HCT116 (cell line): ENCODE measurements around the gene MYRF. TPM values are rescaled to one million over a fixed set of nuclear protein-coding genes. Genes with fewer than 3 reads are reported as not detected.

ENCODE experiments used
- ATAC-seq: fragments of 200-7000 bp; cut with Tn5 transposase; 2 replicates; pipeline ENCODE4 v1.9.1; 2020; ENCODE audit warnings: mild to moderate bottlenecking, moderate library complexity
- BruUV-seq: library from RNA; stranded (reverse); fragments of 400-500 nt; replicated peaks from 2 replicates; lab custom pipeline; 2021; lab: Mats Ljungman, UMichigan
- CTCF ChIA-PET: fragments of 300-600 bp; sonication (Branson Sonifier 250); formaldehyde crosslinking; loops from one replicate; lab custom pipeline; 2021; ENCODE audit warnings: antibody characterized with exemption; lab: Charles Lee
- POLR2A ChIA-PET: fragments of 300-600, 350-600 bp; sonication (Branson Sonifier 250); formaldehyde crosslinking; loops from one replicate; lab custom pipeline; 2021; ENCODE audit warnings: antibody characterized with exemption; lab: Charles Lee
- RAD21 ChIA-PET, 2 experiments: fragments of 300-600 bp; sonication (Branson Sonifier 250); formaldehyde crosslinking; loops; one replicate each; lab custom pipeline; 2023; ENCODE audit warnings: low total read pairs in 2 of 2; ENCODE audit not compliant: uncharacterized antibody in 2 of 2, unreplicated experiment in 2 of 2, low non-redundant PET in 1 of 2; lab: Charles Lee
- DNase-seq: peaks from one replicate; pipeline ENCODE4 v3.0.0-alpha.2; 2010; ENCODE audit warnings: low read depth, low spot score
- H2AFZ ChIP-seq: fragments of 200-600 bp; shearing (Covaris generic), sonication (generic); 2 replicates; pipeline ENCODE4 v1.6.1; 2017; ENCODE audit warnings: low read depth, mixed run types, mixed read lengths, antibody characterized with exemption, low read length; ENCODE audit not compliant: poor library complexity, severe bottlenecking
- H3K27ac ChIP-seq: 2 replicates; pipeline ENCODE4 v1.5.1; 2012; ENCODE audit warnings: low read depth, low read length
- H3K27me3 ChIP-seq: fragments of 200-600 bp; sonication (generic); 2 replicates; pipeline ENCODE4 v1.6.1; 2016; ENCODE audit warnings: mixed run types, low read length, mixed read lengths; ENCODE audit not compliant: insufficient read depth
- H3K36me3 ChIP-seq, 2 experiments: fragments of 200-500 bp in 1 of 2; fragments of 200-600 bp in 1 of 2; sonication (Bioruptor generic) in 1 of 2; sonication (generic) in 1 of 2; 2 replicates each; pipeline versions ENCODE4 v1.5.1 to v1.6.1; 2014 to 2016; ENCODE audit warnings: low read length in 2 of 2, inconsistent platforms in 1 of 2, mixed read lengths in 1 of 2, mixed run types in 1 of 2; ENCODE audit not compliant: insufficient read depth in 2 of 2, control insufficient read depth in 1 of 2
- H3K4me1 ChIP-seq, 2 experiments: fragments of 200-600 bp in 1 of 2; sonication (generic) in 1 of 2; 2 replicates each; pipeline versions ENCODE4 v1.5.1 to v1.6.1; 2012 to 2017; ENCODE audit warnings: low read length in 2 of 2, inconsistent platforms in 1 of 2, mild to moderate bottlenecking in 1 of 2, mixed read lengths in 1 of 2, mixed run types in 1 of 2, moderate library complexity in 1 of 2; ENCODE audit not compliant: insufficient read depth in 2 of 2, control insufficient read depth in 1 of 2
- H3K4me2 ChIP-seq: fragments of 200-600 bp; sonication (generic); 2 replicates; pipeline ENCODE4 v1.6.1; 2017; ENCODE audit warnings: mixed run types, low read length, mixed read lengths
- H3K4me3 ChIP-seq, 2 experiments: fragments of 200-600 bp in 1 of 2; sonication (generic) in 1 of 2; replicated peaks in 1 of 2; 2 replicates each; pipeline ENCODE4 v1.5.1; 2011 to 2016; ENCODE audit warnings: low read length in 2 of 2, control low read depth in 1 of 2, low read depth in 1 of 2, mild to moderate bottlenecking in 1 of 2, mixed read lengths in 1 of 2, mixed run types in 1 of 2
- H3K79me2 ChIP-seq: fragments of 200-600 bp; sonication (generic); 2 replicates; pipeline ENCODE4 v1.6.1; 2017; ENCODE audit warnings: mild to moderate bottlenecking, mixed run types, low read length, moderate library complexity, mixed read lengths; ENCODE audit not compliant: insufficient read depth
- H3K9ac ChIP-seq: fragments of 200-600 bp; sonication (generic); 2 replicates; pipeline ENCODE4 v1.6.1; 2016; ENCODE audit warnings: low read length, mixed read lengths
- H3K9me2 ChIP-seq: fragments of 200-600 bp; sonication (generic), shearing (Covaris generic); 2 replicates; pipeline ENCODE4 v1.6.1; 2017; ENCODE audit warnings: mixed run types, mild to moderate bottlenecking, moderate library complexity; ENCODE audit not compliant: insufficient read depth
- H3K9me3 ChIP-seq, 2 experiments: fragments of 200-500 bp in 1 of 2; fragments of 200-600 bp in 1 of 2; sonication (Bioruptor generic) in 1 of 2; sonication (generic) in 1 of 2; 2 replicates each; pipeline ENCODE4 v1.6.1; 2014 to 2017; ENCODE audit warnings: low read length in 2 of 2, mixed read lengths in 2 of 2, inconsistent platforms in 1 of 2, low read depth in 1 of 2, mild to moderate bottlenecking in 1 of 2, mixed run types in 1 of 2, moderate library complexity in 1 of 2; ENCODE audit not compliant: control insufficient read depth in 1 of 2, insufficient read depth in 1 of 2
- H4K20me1 ChIP-seq: fragments of 200-600 bp; sonication (generic), shearing (Covaris generic); 2 replicates; pipeline ENCODE4 v1.6.1; 2017; ENCODE audit warnings: mixed run types, mild to moderate bottlenecking, moderate library complexity; ENCODE audit not compliant: insufficient read depth
- EZH2 ChIP-seq: fragments of 200-600 bp; sonication (generic); IDR thresholded peaks from 2 replicates; pipeline ENCODE4 v1.6.1; 2017; ENCODE audit warnings: antibody characterized with exemption, mixed run types
- POLR2A ChIP-seq: IDR thresholded peaks from 2 replicates; pipeline ENCODE4 v1.7.0; 2011; ENCODE audit warnings: borderline replicate concordance; ENCODE audit not compliant: insufficient read depth, insufficient read length; ENCODE audit errors: extremely low read depth
- POLR2AphosphoS5 ChIP-seq: IDR thresholded peaks from 2 replicates; pipeline ENCODE4 v1.6.1; 2011; ENCODE audit warnings: mild to moderate bottlenecking, low read depth, low read length, moderate library complexity
- YY1 ChIP-seq: IDR thresholded peaks from 2 replicates; pipeline ENCODE4 v1.6.1; 2011; ENCODE audit warnings: low read length, low read depth, moderate library complexity, mild to moderate bottlenecking; ENCODE audit not compliant: insufficient replicate concordance; ENCODE audit errors: extremely low read depth
- ZFX ChIP-seq: fragments of 450-650 bp; IDR thresholded peaks from 2 replicates; pipeline ENCODE4 v1.6.1; 2017
- intact Hi-C: fragments of 100-400 bp; cut with micrococcal nuclease; formaldehyde crosslinking; loops from 2 replicates; pipeline ENCODE4 v1.10.0; 2022
- total RNA-seq: library from RNA; stranded (reverse); gene quantifications from one replicate; pipeline ENCODE4 v1.2.1, GENCODE V29; 2021; ENCODE audit not compliant: unreplicated experiment

Gene MYRF
- total RNA-seq, 1 experiment from 2014 or later = 52.3 TPM

DNA sequence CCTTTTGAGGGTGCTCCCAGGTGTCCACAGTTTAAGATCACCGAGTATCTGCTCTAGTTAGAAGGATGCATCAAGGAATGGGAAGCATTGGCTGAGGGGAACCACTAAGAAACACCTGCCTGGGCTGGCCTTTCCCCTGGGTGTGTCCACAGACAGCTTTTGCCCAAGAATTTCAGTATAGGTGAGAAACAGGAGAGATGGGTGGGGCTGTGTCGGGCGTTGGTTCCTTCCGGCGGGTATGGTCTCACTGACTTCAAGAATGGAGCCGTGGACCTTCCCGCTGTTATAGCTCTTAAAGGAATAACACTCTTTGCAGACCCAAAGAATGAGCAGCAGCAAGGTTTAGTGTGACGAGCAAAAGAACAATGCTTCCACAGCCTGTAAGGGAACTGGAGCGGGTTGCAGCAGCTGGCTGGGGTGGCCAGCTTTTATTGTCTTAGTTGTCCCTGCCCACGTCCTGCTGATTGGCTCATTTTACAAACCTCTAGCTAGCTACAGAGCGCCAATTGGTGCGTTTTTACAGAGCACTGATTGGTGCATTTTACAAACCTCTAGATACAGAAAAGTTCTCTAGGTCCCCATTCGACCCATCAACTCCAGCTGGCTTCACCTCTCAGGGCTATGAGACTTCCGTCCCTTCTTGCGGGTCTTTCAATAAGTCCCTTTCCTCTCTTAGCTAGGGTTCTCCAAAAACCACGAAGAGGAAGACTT lies 62.0 kb downstream of the MYRF start:
- Histone ChIP-seq H3K9ac (peak overlapping the region; percentile 98), H3K4me2 (peak overlapping the region; percentile 80), H4K20me1 (no peaks in the 10 kb centered on the region), H3K9me2 (no peaks in the 10 kb centered on the region), H3K36me3 (peaks cover 2 to 9% of the 10 kb centered on the region in 2 experiments; a peak in 2 of 4 replicates), H3K4me1 (peaks cover 13 to 38% of the 10 kb centered on the region in 2 experiments), H3K79me2 (peaks cover 9% of the 10 kb centered on the region), H2AFZ (no peak overlapping the region), H3K9me3 (no peaks in the 10 kb centered on the region), H3K27ac (peak overlapping the region; percentile 96), H3K4me3 (peak overlapping the region; percentile 85 to 89), H3K27me3 (no peaks in the 10 kb centered on the region)
- TF ChIP-seq POLR2A (peak; percentile 78), POLR2AphosphoS5 (peak; percentile 83), YY1 (no peak)
- ChIA-PET RAD21 (interaction anchor here (0.6 to 1.4 kb wide), 2 partner anchors 294 to 307 kb away, joined by 3 to 6 read pairs; no protein-coding TSS in a partner anchor), CTCF (interaction anchor here (0.8 to 4.0 kb wide), 14 partner anchors 10 to 358 kb away, joined by 3 to 32 read pairs (median 4); no protein-coding TSS in a partner anchor), POLR2A (interaction anchor here (0.6 to 3.5 kb wide), 20 partner anchors 9 to 1027 kb away, joined by 3 to 33 read pairs (median 6); partner anchors contain the start of genes FEN1, FTH1, STX5 and TMEM258)
- BruUV-seq = TSS peak; percentile 57
- ATAC-seq = peak; percentile 29
- intact Hi-C loops = no loop called here
- DNase-seq = peak; percentile 67

DNA sequence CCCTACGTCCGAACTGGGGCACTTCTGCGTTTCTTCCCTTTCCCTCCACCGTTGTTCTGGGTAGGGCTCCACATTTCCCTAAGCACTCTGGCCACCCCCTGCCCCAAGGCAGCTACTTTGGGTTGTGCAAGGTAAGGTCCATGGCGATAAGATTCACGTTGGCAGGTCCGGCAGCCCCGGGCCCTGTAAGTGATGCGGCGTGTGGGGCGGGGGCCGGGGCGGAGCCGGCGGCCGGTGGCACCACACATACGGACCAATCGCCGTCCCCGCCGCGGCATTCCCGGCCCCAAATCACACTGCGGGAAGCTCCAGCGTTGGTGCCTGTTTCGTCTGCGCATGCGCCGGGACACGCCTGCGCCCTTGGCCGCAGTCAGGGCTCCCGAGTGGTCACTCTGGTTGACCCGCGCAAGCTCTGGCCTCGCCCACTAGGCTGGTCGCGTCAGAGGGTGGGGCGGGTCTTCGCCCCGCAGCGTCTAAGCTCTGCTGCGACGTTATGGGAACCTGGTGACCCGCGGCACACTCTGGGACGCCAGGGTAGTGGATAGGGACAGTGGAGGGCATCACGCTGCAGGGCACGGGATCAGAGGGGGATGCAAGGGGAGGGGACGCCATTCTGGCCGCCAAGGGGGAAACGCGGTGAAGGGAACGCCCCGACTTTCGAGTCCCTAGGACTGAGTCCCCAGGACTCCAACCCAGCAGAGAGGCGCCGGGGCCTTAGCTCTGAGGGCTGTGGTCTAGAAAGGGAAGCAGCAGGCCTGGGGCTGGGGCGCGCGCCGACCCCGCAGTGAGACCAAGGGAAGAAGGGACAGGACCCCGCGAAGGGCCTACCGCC lies 62.7 kb downstream of the MYRF start:
- intact Hi-C loops = no loop called here
- Histone ChIP-seq H3K4me1 (peaks cover 21 to 45% of the 10 kb centered on the region in 2 experiments), H3K36me3 (peaks cover 2 to 9% of the 10 kb centered on the region in 2 experiments; a peak in 2 of 4 replicates), H3K4me3 (peak overlapping the region; percentile 85 to 89), H2AFZ (no peak overlapping the region), H3K9me3 (no peaks in the 10 kb centered on the region), H3K79me2 (peaks cover 9% of the 10 kb centered on the region)
- RAD21 ChIA-PET = interaction anchor here (0.6 to 1.4 kb wide), 2 partner anchors 293 to 306 kb away, joined by 3 to 6 read pairs; no protein-coding TSS in a partner anchor
- TF ChIP-seq POLR2A (peak; percentile 49), EZH2 (no peak), ZFX (peak; percentile 57; the same call in 1 of the 2 replicates), YY1 (peak; percentile 59), POLR2AphosphoS5 (peak; percentile 91)
- TF ChIP-seq, all 23 proteins: peak for 4
- POLR2A ChIA-PET = interaction anchor here (0.6 to 3.5 kb wide), 21 partner anchors 9 to 1026 kb away, joined by 3 to 33 read pairs (median 5); partner anchors contain the start of genes FEN1, FTH1, STX5 and TMEM258
- peak; percentile 97 for DNase-seq
- peak; percentile 77 for ATAC-seq
- BruUV-seq = TSS peak; percentile 55
- CTCF ChIA-PET = interaction anchor here (0.8 to 4.0 kb wide), 16 partner anchors 11 to 357 kb away, joined by 3 to 32 read pairs (median 4); no protein-coding TSS in a partner anchor
- H3K4me2 ChIP-seq = peak overlapping the region; percentile 80
- peak overlapping the region; percentile 96 for H3K27ac ChIP-seq
- no peaks in the 10 kb centered on the region for H3K9me2 ChIP-seq
- H3K9ac ChIP-seq = peak overlapping the region; percentile 98
- H4K20me1 ChIP-seq = no peaks in the 10 kb centered on the region
- H3K27me3 ChIP-seq = no peaks in the 10 kb centered on the region
